ENCODE results near the gene CRB3.
"Not testable (repeated sequence)": the region's sequence is repeated elsewhere in the genome, so short reads cannot be mapped to it uniquely, and the experiment has no call there.

CRB3 gene

DNA sequence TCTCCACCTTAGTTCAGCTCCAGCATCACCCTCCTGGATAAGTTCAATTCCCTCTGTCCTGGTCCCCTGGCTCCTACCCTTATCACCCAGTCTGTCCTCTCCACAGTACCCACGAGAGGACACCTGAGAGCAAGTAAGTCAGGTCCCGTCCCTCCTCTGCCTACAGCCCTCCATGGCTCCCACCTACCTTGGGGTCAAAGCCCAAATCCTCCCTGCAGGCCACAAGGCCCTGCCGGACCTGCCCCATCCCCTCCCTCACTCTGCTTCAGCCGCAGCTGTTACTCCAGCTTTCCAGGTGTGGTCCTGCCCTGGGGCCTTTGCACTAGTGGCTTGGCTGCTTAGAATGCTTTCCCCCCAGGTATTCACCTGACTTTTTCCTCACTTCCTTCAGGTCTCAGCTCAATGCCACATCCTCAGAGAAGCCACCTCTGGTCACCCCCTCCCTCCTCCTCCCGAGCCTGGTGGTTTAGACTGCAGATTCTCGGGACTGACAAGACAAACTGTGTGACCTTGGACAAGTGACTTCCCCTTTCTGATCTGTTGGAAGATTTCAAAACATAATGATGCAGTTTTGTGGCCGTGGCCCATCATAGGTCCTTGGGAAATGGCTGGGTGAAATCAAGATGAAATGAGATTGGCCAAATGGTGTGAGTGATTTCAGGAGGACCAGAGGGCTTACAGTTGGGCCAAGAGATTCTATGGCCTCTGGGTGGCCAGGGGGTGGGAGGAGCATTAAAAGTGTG is 34.4 kb downstream of the CRB3 start:
- no peak for DNase-seq

DNA sequence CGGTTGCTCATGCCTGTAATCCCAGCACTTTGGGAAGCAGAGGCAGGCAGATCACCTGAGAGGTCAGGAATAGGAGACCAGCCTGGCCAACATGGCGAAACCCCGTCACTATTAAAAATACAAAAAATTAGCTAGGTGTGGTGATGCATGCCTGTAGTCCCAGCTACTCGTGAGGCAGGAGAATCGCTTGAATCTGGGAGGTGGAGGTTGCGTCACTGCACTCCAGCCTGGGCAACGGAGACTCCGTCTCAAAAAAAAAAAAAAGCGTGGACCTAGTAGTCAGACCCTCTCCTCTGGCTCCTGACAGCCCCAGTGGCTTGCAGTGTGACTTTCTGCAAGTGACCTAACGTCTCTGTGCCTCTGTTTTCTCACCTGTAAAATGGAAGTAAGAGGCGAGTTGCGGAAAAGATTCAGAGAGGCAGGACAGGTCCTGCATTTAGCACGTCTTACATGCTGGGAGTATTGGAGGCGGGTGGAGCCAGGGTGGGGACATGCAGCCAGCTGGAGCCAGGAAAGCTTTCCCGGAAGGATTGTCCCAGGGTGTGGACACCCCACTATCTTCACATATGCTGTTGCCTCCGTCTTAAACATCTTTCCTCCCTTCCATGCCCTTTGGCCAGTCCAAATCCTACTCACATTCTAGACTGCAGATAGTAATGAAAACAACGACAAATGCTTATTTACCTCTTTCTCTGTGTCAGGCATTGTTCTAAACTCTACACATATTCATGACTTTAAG is 35.1 kb downstream of the CRB3 start:
- no peak for DNase-seq

DNA sequence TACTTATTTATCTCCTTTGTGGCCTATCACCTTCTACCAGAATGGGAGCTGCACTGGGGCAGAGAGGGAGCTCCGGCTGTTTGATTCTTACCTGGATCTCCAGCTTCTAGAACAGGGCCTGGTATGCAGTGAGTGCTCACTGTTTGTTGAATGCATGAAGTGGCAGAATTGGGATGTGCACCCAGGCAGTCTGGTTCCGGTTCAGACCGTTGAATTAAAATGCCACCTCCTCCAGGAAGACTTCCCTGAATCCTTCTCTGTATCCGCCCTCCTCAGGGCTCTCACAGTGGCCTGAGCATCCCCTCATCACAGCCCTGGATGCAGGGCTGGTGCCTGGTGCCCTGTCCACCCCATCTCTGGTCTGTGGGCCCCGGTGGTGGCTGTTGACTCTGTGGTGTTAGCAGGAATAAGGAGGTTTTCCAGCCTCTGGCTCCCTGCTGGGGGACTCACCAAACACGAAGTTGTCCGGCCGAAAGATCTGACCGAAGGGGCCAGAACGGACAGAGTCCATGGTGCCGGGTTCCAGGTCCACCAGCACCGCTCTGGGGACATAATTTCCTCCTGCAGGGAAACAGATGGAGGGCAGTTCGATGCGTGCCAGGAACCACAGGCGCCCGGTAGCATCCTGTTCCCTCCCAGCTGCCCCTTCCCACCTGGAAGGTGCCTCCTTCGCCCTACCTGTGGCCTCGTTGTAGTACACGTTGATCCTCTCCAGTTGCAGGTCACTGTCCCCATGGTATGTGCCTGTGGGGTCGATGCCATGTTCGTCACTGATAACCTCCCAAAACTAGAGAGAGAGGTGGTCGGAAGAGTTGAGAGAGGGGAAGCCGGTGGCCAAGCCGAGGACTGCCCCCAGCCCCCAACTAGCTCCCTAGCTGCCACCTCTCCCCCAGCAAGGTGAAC is 37.0 kb downstream of the CRB3 start:
- no peak for DNase-seq

DNA sequence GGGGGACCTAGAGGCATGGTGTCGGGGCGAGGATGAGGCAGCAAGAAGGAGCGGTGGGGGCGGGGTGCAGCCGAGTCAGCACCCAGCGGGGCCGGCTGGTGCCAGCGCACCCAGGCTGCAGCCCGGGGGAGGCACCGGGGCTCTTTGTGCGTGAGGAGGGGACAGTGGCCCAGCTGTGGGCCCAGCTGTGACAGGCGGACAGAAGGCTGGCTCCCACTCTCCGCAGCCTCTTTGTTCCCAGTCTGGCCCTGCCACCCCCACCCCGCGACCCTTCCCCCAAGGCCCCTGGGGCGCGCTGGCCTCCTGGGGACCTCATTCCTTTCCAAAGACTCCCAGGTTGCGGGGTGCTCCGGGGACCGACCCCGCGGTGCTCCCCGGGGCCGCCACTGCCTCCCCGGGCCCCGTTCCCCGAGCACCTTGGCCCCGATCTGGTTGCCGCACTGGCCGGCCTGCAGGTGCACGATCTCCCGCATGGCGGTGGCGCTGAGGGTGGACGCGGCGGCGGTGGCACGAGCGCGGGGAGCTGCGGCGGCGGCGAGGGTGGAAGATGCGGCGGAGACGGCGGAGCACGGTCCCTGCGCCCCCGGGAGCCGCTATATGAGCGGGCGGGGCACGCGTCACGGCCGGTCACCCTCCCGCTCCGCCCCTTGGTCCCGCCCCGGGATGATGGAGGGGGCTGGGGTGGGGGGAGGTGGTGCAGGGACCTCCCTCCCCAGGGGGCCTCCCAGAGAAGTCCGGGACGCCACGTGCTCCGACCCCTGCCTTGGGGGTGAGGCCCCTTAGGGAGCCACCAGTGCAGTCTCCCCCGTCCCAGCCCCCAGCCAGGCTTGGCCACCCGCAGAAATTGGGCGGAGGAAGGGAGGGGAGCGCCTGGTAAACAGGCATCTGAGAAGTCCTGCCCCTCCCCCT is 37.9 kb downstream of the CRB3 start, which contains the start of gene TUBB4A:
Gene TUBB4A (minus strand): TSS at position 570 of the 909 bp plus-strand sequence. CDS start 97 bp downstream, at position 473.
- no peak for DNase-seq

DNA sequence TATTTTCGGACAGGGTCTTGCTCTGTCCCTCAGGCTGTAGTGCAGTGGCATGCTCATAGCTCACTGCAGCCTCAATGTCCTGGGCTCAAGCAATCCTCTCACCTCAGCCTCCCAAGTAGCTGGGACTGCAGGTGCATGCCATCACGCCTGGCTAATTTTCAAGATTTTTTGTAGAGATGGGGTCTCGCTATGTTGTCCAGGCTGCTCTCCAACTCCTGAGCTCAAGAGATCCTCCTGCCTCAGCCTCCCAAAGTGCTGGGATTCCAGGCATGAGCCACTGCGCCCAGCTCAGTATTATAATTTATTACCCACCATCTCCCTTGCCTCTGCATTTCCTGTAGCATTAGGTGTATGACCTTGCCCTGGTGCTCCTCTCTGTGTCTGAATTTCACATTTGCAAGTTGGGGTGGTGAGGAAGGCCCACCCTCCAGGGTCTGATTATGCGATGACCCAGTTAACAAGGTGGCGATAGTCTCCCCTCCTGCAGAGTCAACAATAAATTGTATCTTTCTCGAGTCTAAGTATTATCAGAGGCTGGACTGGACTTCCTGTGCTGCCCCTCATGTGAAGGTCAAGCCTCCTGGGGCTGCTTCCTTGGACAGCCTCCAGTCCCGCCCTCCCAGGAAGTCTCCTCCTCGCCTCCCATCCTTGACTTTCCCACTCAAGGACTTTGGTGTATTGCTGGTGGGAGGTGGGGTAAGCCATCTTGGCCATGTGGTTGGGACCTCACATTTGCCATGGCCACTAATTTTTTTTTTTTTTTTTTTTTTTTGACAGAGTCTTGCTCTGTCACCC is 39.5 kb downstream of the CRB3 start:
- DNase-seq, result no peak

GRCh38 chr19:6508028-6508771 is 44.1 kb downstream of the CRB3 start:
- not testable (repeated sequence) for DNase-seq

DNA sequence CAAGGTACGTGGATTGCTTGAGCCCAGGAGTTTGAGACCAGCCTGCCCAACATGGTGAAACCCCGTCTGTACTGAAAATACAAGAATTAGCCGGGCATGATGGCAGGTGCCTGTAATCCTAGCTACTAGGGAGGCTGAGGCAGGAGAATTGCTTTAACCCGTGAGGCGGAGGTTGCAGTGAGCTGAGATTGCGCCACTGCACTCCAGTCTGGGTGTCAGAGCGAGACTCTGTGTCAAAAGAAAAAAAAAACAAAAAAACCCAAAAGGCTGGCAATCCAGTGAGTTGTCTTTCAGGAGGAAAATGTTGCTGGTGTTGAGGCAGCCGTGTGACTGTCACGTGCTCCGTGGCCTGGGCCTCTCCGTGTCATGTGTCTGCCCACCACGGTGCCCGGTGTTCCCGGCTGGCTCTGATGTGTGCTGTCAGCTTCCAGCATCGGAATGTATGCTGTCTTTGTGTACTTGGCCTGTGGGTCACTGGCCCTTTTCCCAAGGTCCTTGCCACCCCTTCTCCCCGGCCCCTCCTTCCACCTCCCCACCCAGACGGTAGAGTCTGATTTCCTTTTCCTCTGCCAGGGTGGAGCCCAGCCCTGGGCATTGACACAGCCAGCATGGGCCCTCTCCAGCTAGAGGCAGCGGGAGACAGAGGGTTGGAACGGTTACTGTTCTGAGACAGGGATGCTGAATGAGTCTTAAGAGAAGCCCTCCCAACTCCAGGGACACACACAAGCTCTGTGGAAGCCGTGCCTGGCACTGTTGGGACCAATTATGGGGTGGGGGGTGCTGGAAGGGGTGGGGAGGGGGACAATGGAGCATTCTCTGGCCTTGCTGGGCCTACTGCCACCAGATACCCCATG is 45.3 kb downstream of the CRB3 start:
- DNase-seq, result no peak

GRCh38 chr19:6510618-6511017 is 46.5 kb downstream of the CRB3 start:
- no peak for DNase-seq

DNA sequence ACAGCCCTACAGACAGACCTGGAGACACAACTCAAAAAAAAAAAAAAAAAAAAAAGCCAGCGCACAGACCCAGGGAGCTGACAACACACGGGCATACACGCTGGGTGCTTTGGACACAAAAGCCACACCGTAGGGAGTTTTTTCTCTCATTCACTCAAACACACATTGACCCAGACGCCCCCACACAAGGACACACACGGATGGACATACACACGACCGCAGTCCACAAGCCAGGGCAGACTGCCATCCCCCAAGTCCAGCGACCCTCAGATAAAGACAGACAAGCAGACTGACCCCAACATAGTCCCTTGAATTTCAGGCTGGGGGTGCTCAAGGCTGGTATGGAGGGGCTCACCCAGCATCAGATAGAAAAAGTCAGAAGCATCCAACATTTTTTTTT is 50.0 kb downstream of the CRB3 start:
- DNase-seq, result no peak

DNA sequence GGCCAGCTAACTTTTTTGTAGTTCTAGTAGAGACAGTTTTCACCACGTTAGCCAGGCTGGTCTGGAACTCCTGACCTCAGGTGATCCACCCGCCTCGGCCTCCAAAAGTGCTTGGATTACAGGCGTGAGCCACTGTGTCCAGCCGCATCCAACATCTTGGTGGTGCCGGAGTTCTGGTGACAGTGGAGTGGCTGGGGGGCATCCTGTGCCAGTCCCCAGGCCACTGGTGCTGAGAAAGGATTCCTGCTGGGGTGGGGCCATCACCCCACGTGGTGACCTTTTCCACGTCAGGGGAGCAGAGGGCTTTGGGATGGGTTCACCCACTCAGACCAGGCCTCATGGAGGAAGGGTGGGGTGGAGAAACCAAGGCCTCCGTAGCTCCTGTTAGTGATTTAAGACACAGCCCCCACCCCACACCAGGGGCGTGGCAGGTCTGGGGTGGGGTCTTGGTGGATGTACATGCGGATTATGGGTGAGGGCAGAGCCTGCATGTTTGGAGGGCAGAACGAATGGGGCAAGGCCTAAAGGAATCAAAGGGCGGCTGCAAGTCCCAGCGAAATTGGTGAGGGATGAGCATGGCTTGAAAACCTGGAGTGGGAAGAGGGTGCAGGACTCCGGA is 51.0 kb downstream of the CRB3 start:
- DNase-seq, result no peak

DNA sequence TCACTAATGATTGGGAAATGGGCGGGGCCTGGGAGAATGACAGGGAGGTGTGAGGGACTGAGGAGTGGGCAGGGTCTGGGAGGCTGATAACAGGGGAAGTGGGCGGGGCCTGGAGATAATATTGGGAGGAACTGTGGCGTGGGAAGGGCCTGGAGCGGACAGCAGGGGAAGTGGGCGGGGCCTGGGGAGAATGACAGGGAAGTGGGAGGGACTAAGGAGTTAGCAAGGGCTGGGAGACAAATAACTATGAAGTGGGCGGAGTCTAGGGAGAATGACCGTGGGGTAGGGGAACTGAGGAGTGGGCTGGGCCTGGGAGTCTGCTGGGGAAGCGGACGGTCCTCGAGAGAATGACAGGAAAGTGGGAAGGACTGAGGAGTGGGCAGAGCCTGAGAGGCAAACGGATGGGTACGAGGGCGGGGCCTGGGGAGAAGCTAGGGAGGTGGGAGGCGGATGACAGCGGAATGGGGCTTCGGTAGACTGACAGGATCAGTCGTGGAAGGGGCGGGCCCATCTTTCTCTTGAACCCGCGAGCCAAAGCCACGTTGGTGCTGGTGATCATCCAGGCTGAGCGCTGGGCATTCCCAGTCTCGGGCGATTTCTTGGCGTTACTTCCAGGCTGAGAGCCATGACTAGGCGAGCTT is 52.1 kb downstream of the CRB3 start:
- no peak for DNase-seq

Measured in activated gamma-delta T cell (primary cell).